Lower leg skin (tissue), 4 donors: ENCODE results near the gene ZNF311. TPM values are rescaled to one million over a fixed set of nuclear protein-coding genes. Genes with fewer than 3 reads are reported as not detected.

Source experiments
- DNase-seq, 2 donors: peaks; one replicate each; pipeline ENCODE4 v3.0.0-alpha.2; 2019; ENCODE audit warnings: low spot score in 2 of 2
- H3K4me3 ChIP-seq: fragments of 200-600 bp; sonication (generic); 2 replicates; pipeline ENCODE4 v1.5.1; 2017; ENCODE audit warnings: mild to moderate bottlenecking, low read depth; ENCODE audit not compliant: poor library complexity, severe bottlenecking
- POLR2A ChIP-seq, 2 donors: fragments of 450-650 bp; IDR thresholded peaks; one replicate each; pipeline ENCODE4 v1.6.1; 2016 to 2017; ENCODE audit warnings: antibody characterized with exemption in 2 of 2, mild to moderate bottlenecking in 1 of 2, moderate library complexity in 1 of 2
- WGBS, 2 donors: methylation state at CpG; one replicate each; pipeline ENCODE4 v1.1.5; 2018; 5-methylcytosine and 5-hydroxymethylcytosine counted together
- intact Hi-C: fragments of 100-400 bp; cut with DNase I; formaldehyde crosslinking; loops from one replicate; pipeline ENCODE4 v1.15.0; 2023; ENCODE audit warnings: low total_unique reads
- total RNA-seq, 4 donors: library from RNA; depleted of rRNA; stranded (reverse); fragments of >200 nt; gene quantifications; one replicate each; pipeline ENCODE4 v1.1.0, GENCODE V29; 2016
- TF ChIP-seq, protein P1 (sequence below), 3 donors: fragments of 450-650 bp; IDR thresholded peaks; one replicate each; pipeline ENCODE4 v1.5.1; 2016; ENCODE audit warnings: antibody characterized with exemption in 3 of 3, mild to moderate bottlenecking in 3 of 3, moderate library complexity in 2 of 3

ZNF311 gene
- 1 to 10 TPM in 2 of 4 donors, under 1 TPM in 1, not detected in 1; 0.69 to 1.4 (median 1.1) TPM for total RNA-seq

DNA sequence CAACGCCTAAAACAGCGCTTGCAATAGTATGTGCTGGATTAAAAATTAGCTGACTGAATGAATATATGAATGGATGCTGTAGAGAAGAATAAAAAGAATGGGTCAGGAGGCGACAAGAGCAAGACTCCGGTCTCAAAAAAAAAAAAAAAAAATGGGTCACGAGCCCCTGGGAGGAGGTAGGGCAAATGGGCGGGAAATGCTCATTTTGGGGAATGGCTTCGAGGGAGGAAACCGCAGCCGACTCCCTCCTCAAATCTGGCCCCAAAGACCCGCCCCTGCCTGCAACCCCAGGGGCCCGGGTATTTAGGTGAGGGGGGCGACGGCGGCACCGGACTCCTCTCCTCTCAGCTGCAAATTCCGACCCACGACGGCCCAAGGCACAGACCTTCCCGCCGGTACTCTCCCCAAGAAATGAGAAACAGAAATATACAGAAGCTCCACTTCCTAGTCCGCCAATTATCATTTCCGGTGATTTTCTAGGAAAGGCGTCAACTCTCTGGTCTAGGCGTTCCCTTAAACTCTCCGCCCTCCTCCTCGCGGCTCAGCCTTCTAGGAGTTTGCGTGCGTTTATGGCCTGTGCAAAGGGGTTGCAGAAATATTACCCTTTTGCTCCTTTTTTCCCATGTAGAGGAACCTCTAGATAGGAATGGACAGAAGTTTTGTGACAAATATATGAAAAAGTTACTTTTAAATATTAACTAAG lies at the start of gene ZNF311:
ZNF311 (minus strand) TSS at position 133 of the 703 bp plus-strand sequence. CDS start 1,361 bp downstream, outside the sequence.
- DNase-seq, result peak in 1 of 2 donors; percentile 67
- WGBS, 2 donors, result 6 to 8% methylated on average over 29 of the region's 29 CpGs
- intact Hi-C loops, result no loop called here
- TF ChIP-seq, protein P1, sequence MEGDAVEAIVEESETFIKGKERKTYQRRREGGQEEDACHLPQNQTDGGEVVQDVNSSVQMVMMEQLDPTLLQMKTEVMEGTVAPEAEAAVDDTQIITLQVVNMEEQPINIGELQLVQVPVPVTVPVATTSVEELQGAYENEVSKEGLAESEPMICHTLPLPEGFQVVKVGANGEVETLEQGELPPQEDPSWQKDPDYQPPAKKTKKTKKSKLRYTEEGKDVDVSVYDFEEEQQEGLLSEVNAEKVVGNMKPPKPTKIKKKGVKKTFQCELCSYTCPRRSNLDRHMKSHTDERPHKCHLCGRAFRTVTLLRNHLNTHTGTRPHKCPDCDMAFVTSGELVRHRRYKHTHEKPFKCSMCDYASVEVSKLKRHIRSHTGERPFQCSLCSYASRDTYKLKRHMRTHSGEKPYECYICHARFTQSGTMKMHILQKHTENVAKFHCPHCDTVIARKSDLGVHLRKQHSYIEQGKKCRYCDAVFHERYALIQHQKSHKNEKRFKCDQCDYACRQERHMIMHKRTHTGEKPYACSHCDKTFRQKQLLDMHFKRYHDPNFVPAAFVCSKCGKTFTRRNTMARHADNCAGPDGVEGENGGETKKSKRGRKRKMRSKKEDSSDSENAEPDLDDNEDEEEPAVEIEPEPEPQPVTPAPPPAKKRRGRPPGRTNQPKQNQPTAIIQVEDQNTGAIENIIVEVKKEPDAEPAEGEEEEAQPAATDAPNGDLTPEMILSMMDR (IDR thresholded peaks at IDR 0.05), result no peak
- no peak for TF ChIP-seq POLR2A (IDR thresholded peaks at IDR 0.05)
- peak within 1 kb of the TSS; percentile 49 for H3K4me3 ChIP-seq

- no peak overlapping the region for H3K4me3 ChIP-seq
- DNase-seq, result no peak
- 85 to 92% methylated on average over 3 of the region's 3 CpGs for WGBS, 2 donors
- intact Hi-C loops, result no loop called here
- TF ChIP-seq, protein P1 (IDR thresholded peaks at IDR 0.05), result no peak
- no peak for TF ChIP-seq POLR2A (IDR thresholded peaks at IDR 0.05)
Observed at GRCh38 chr6:29051680-29052079, 46.6 kb upstream of the ZNF311 start.

- no peak within 1 kb of the TSS for H3K4me3 ChIP-seq
- no peak for DNase-seq
- intact Hi-C loops, result no loop called here
- WGBS, 2 donors, result 73 to 86% methylated on average over 1 of the region's 1 CpG
- TF ChIP-seq POLR2A (IDR thresholded peaks at IDR 0.05), result no peak
- TF ChIP-seq, protein P1 (IDR thresholded peaks at IDR 0.05), result no peak
Observed at GRCh38 chr6:29045075-29045474, 40.0 kb upstream of the ZNF311 start, which contains the start of gene OR2W1. TSS of gene OR2W1 (minus strand) at chr6:29045175. CDS start at chr6:29045175, 0 bp downstream.

DNA sequence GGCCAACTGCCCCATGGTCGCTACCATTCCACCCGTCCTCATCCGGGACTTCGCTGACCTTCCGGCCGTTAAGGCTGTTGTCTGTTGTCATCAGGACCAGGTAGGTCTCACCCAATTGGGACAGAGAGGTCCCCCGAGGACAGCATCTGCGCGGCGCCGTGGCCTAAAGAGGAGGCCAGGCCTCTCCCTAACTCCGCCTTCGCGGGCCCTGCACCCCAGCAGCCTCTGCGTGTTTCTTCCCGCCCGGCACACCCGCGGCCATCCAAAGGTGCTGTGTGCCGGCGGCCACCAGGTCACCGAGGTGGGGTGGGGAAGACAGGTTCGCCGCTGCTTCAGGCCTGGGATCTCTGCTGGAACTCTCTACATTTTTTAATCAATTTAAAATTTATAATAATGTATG lies 30.8 kb upstream of the ZNF311 start:
- H3K4me3 ChIP-seq, result no peak overlapping the region
- intact Hi-C loops, result no loop called here
- no peak for TF ChIP-seq POLR2A (IDR thresholded peaks at IDR 0.05)
- TF ChIP-seq, protein P1 (IDR thresholded peaks at IDR 0.05), result no peak
- no peak for DNase-seq
- WGBS, 2 donors, result 91 to 94% methylated on average over 23 to 24 of the region's 24 CpGs

DNA sequence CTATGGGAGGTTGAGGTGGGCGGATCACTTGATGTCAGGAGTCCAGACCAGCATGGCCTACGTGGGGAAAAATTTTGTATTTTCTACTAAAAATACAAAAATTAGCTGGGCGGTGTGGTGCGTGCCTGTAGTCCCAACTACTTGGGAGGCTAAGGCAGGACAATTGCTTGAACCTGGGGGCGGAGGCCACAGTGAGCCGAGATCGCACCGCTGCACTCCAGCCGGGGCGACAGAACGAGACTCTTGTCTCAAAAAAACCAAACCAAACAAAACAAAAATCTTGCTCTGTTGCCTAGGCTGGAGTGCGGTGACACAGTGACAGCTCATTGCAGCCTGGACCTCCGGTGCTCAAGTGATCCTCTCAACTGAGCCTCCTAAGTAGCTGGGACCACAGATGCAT lies 23.7 kb upstream of the ZNF311 start:
- WGBS, 2 donors, result 87 to 91% methylated on average over 13 of the region's 13 CpGs
- intact Hi-C loops, result loop anchor here (10.0 kb wide), 1 partner anchor 334 kb away; no protein-coding TSS in a partner anchor
- H3K4me3 ChIP-seq, result no peak overlapping the region
- no peak for TF ChIP-seq POLR2A (IDR thresholded peaks at IDR 0.05)
- DNase-seq, result no peak

DNA sequence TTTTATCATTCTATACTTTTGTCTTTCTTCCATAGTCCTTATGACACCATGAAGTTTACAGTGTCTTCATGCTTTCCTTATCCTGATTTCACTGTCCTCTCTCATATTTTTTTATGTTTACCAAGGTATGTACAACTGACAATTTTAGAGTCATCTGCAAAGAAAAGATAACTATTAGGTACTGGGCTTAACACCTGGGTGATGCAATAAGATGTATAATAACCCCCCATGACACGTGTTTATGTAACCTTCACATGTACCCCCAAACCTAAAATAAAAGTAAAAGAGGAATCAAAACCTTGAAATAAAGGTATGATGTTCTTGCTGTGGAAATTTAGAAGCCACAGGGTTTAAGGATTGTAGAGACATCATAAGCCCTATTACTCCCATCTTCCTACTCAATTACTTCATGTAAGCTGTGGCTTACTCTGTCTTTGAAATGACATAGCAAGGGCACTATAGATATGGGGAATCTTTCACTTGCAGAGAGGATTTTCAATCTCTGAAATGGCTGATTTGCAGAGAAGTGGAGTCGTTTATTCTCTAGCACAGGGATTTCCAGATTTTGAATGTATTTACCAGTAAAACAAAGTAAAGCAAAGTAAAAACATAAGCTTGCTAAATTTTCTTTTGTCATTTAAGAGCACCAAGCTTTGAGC lies 20.9 kb upstream of the ZNF311 start:
- DNase-seq, result no peak
- WGBS, 2 donors, result 41 to 50% methylated on average over 2 of the region's 2 CpGs
- TF ChIP-seq, protein P1 (IDR thresholded peaks at IDR 0.05), result no peak
- no peak for TF ChIP-seq POLR2A (IDR thresholded peaks at IDR 0.05)
- H3K4me3 ChIP-seq, result no peak overlapping the region
- intact Hi-C loops, result loop anchor here (10.0 kb wide), 1 partner anchor 331 kb away; no protein-coding TSS in a partner anchor
